ENCODE results near the gene VANGL1. TPM values are rescaled to one million over a fixed set of nuclear protein-coding genes. Genes with fewer than 3 reads are reported as not detected.

Gene VANGL1
- total RNA-seq, 1 donor from 2014 or later: 7.8 TPM

- Mint-ChIP-seq H3K4me3 (no peak overlapping the region), H3K27me3 (no peaks in the 10 kb centered on the region), H3K4me1 (peaks cover 13% of the 10 kb centered on the region), H3K9me3 (no peaks in the 10 kb centered on the region), H3K36me3 (ENCODE audit: low read depth) (peaks cover 33% of the 10 kb centered on the region), H3K27ac (no peak overlapping the region)
- no peak for DNase-seq
- intact Hi-C loops (cut with micrococcal nuclease): no loop called here
Observed at GRCh38 chr1:115665319-115666096, 23.7 kb downstream of the VANGL1 start.

DNA sequence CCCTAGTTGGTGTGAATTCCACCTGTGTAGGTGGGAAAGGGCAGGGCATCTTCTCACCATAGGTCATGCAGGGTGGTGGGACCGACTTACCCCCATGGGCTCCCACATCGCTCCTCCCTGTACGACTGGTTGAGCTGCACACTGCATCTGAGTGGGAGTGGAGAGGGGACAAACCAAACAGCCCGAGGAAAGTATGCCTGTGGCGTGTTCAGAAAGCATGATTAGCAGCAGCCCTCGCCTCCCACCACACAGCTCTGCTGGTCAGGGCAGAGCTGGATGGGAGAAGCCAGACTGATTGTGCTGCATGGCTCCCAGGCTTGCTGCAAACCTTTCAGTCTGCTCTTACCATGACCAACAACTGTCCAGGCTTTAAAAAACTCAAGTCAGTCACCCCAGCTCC is 24.4 kb downstream of the VANGL1 start:
- intact Hi-C loops (cut with micrococcal nuclease): no loop called here
- Mint-ChIP-seq H3K36me3 (ENCODE audit: low read depth) (peaks cover 33% of the 10 kb centered on the region), H3K9me3 (no peaks in the 10 kb centered on the region), H3K27ac (no peak overlapping the region), H3K4me1 (peaks cover 13% of the 10 kb centered on the region), H3K4me3 (no peak overlapping the region), H3K27me3 (no peaks in the 10 kb centered on the region)
- DNase-seq: no peak

GRCh38 chr1:115666702-115667101 is 24.9 kb downstream of the VANGL1 start:
- H3K27ac Mint-ChIP-seq: no peak overlapping the region

GRCh38 chr1:115668579-115668978 is 26.8 kb downstream of the VANGL1 start:
- no peak for DNase-seq
- peaks cover 13% of the 10 kb centered on the region for H3K4me1 Mint-ChIP-seq
- intact Hi-C loops (cut with micrococcal nuclease): no loop called here
- no peak overlapping the region for H3K4me3 Mint-ChIP-seq
- H3K9me3 Mint-ChIP-seq: no peaks in the 10 kb centered on the region
- no peak overlapping the region for H3K27ac Mint-ChIP-seq
- H3K27me3 Mint-ChIP-seq: no peaks in the 10 kb centered on the region
- peaks cover 31% of the 10 kb centered on the region for H3K36me3 Mint-ChIP-seq (ENCODE audit: low read depth)

More at GRCh38 chr1:115666702-115667101, 24.9 kb downstream of the VANGL1 start:
- no peaks in the 10 kb centered on the region for H3K9me3 Mint-ChIP-seq
- DNase-seq: no peak
- H3K36me3 Mint-ChIP-seq (ENCODE audit: low read depth): peaks cover 33% of the 10 kb centered on the region
- H3K27me3 Mint-ChIP-seq: no peaks in the 10 kb centered on the region
- H3K4me3 Mint-ChIP-seq: no peak overlapping the region
- H3K4me1 Mint-ChIP-seq: peaks cover 13% of the 10 kb centered on the region
- intact Hi-C loops (cut with micrococcal nuclease): no loop called here

- Mint-ChIP-seq H3K4me1 (peaks cover 13% of the 10 kb centered on the region), H3K27ac (no peak overlapping the region), H3K36me3 (ENCODE audit: low read depth) (peaks cover 27% of the 10 kb centered on the region), H3K27me3 (no peaks in the 10 kb centered on the region), H3K4me3 (no peak overlapping the region), H3K9me3 (no peaks in the 10 kb centered on the region)
- DNase-seq: no peak
- intact Hi-C loops (cut with micrococcal nuclease): no loop called here
Observed at GRCh38 chr1:115669002-115669673, 27.4 kb downstream of the VANGL1 start.

GRCh38 chr1:115669886-115670285 is 28.1 kb downstream of the VANGL1 start:
- Mint-ChIP-seq H3K36me3 (ENCODE audit: low read depth) (peaks cover 22% of the 10 kb centered on the region), H3K4me3 (no peak overlapping the region), H3K9me3 (no peaks in the 10 kb centered on the region), H3K4me1 (peaks cover 13% of the 10 kb centered on the region), H3K27me3 (no peaks in the 10 kb centered on the region), H3K27ac (no peak overlapping the region)
- intact Hi-C loops (cut with micrococcal nuclease): no loop called here
- DNase-seq: no peak

DNA sequence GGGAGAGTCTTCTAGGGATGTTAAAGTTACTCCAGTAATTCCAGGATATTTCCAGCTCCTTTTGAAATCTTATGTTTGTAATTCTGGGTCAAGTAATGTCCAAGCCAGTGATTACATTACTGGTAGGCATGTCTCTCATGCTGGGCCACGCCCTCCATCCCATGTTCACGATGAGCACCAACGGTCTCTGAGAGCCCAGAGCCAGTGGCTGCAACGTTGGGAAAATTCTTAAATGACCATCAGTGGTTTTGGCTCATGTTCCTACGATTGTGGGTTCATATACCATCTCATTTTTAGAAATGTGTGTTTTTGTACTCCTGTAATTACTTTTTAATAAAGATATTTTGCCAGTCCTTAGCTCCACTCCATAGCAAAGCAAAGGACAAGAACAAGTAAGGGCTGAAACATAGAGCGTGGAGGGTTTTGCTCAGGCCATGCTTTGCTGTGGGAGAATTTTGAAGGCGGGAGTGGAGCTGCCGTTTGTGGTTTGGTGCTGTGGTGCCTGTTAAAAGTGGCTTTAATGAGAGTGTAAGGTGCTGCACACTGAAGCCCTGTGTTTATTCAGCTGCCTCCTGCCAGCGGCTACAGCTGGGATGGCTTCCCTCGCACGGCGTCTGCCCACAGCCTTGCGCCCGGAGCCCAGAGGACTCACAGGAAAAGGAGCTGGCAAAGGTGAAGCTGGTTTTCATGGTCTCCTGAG is 28.9 kb downstream of the VANGL1 start:
- no peak overlapping the region for H3K27ac Mint-ChIP-seq
- peaks cover 13% of the 10 kb centered on the region for H3K4me1 Mint-ChIP-seq
- no peak for DNase-seq
- no peaks in the 10 kb centered on the region for H3K27me3 Mint-ChIP-seq
- H3K9me3 Mint-ChIP-seq: no peaks in the 10 kb centered on the region
- no peak overlapping the region for H3K4me3 Mint-ChIP-seq
- intact Hi-C loops (cut with micrococcal nuclease): no loop called here
- peaks cover 22% of the 10 kb centered on the region for H3K36me3 Mint-ChIP-seq (ENCODE audit: low read depth)

GRCh38 chr1:115671176-115671934 is 29.6 kb downstream of the VANGL1 start:
- no peak for DNase-seq
- H3K4me3 Mint-ChIP-seq: no peak overlapping the region
- peaks cover 15% of the 10 kb centered on the region for H3K36me3 Mint-ChIP-seq (ENCODE audit: low read depth)
- intact Hi-C loops (cut with micrococcal nuclease): no loop called here
- no peak overlapping the region for H3K27ac Mint-ChIP-seq
- H3K9me3 Mint-ChIP-seq: no peaks in the 10 kb centered on the region
- peaks cover 13% of the 10 kb centered on the region for H3K4me1 Mint-ChIP-seq
- H3K27me3 Mint-ChIP-seq: no peaks in the 10 kb centered on the region

DNA sequence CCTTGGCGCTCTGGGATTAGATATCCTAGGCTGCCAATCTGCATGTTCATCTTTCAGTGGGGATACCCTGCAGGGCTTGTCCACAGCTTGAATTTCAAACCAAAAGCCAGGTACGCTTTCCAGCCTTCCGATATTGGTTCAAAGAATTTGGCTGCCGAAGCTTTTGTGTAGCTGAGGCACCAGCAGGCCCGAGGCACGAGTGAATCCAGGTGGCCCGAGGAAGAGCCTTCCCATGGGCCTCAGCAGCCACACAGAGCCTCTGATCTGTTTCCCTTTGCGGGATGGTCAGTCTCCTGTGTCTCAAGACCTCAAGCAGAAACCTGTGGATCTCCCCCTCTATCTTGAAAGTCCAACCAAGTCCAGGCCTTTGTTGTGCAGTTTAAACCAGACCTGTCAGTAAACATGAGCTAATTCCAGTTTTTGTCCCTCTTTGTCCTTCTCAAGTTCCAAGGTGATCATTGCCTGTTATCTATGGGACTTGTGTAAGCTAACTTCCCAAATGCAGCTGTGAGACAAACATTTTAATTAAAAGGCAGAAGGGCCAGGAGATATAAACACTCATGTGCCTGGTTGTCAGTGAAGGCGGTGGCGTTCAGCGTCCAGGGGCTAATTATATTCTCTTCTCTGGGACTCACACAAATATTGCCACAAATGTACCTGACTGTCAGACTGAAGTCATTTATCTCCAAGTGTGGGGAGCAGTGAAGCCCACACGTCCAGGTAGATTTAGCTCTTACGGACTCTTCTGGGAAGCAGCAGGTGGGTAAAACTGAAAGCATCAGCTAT is 30.6 kb downstream of the VANGL1 start:
- no peak overlapping the region for H3K27ac Mint-ChIP-seq
- peaks cover 13% of the 10 kb centered on the region for H3K4me1 Mint-ChIP-seq
- peaks cover 12% of the 10 kb centered on the region for H3K36me3 Mint-ChIP-seq (ENCODE audit: low read depth)
- no peak for DNase-seq
- no peaks in the 10 kb centered on the region for H3K9me3 Mint-ChIP-seq
- no peak overlapping the region for H3K4me3 Mint-ChIP-seq
- H3K27me3 Mint-ChIP-seq: no peaks in the 10 kb centered on the region
- intact Hi-C loops (cut with micrococcal nuclease): no loop called here

DNA sequence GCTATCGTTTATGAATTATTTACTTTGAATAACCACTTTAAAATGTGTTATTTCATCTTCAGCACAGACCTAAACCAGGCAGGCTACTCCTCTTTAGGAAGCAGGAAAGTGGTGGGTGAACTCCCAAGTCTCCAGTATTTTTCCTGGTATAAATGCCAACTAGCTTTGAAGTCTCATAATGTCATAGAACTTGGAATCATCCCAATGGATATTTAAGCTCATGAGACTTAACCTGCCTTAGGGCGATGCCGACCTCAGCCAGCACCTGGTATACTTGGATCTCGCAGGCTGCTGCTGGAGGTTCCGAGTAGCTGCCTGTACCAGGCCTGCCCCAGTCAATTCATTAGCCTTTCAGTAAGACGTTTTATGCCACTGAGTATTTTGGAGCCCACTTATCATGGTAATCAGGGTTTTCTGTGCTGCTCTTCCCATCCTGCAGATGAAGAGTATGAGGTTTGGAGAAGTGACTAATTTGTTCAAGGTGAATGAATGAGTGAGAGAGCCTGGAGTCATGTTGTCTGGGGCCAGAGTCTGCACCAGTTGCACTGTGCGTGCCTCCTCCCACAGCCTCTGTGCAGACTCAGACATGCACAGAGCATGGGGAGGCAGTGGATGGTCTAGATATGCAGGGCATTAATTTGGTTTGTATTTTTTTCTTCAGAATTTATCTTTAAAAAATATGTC is 34.9 kb downstream of the VANGL1 start:
- Mint-ChIP-seq H3K4me3 (no peak overlapping the region), H3K36me3 (ENCODE audit: low read depth) (no peaks in the 10 kb centered on the region), H3K4me1 (no peaks in the 10 kb centered on the region), H3K27me3 (no peaks in the 10 kb centered on the region), H3K27ac (no peak overlapping the region), H3K9me3 (no peaks in the 10 kb centered on the region)
- DNase-seq: no peak
- intact Hi-C loops (cut with micrococcal nuclease): no loop called here

GRCh38 chr1:115677182-115677555 is 35.4 kb downstream of the VANGL1 start:
- Mint-ChIP-seq H3K9me3 (no peaks in the 10 kb centered on the region), H3K36me3 (ENCODE audit: low read depth) (peaks cover 1% of the 10 kb centered on the region), H3K27ac (no peak overlapping the region), H3K4me3 (no peak overlapping the region), H3K4me1 (no peaks in the 10 kb centered on the region), H3K27me3 (no peaks in the 10 kb centered on the region)
- DNase-seq: no peak
- intact Hi-C loops (cut with micrococcal nuclease): no loop called here

DNA sequence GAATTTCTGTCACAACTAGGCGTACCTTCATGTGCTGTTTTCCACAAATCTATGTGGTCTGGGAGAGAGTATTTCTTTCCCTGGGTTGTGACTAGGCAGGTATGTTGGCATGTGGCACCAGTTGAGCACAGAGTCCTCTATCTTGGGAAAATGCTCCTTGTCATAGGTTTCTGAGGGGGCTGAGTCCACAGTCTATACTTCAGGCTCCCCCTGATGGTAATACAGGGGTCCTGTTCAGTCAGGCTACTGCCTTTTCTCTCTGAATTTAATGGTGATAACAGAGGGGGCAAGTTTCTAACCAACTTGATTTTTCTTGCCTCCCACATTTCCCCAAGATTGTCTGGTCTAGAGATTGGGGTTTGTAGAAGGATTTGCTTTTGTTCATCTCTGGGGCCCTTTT is 35.8 kb downstream of the VANGL1 start:
- H3K9me3 Mint-ChIP-seq: no peaks in the 10 kb centered on the region
- H3K27me3 Mint-ChIP-seq: no peaks in the 10 kb centered on the region
- H3K27ac Mint-ChIP-seq: no peak overlapping the region
- H3K36me3 Mint-ChIP-seq (ENCODE audit: low read depth): peaks cover 1% of the 10 kb centered on the region
- intact Hi-C loops (cut with micrococcal nuclease): no loop called here
- H3K4me3 Mint-ChIP-seq: no peak overlapping the region
- peaks cover 2% of the 10 kb centered on the region for H3K4me1 Mint-ChIP-seq
- no peak for DNase-seq

DNA sequence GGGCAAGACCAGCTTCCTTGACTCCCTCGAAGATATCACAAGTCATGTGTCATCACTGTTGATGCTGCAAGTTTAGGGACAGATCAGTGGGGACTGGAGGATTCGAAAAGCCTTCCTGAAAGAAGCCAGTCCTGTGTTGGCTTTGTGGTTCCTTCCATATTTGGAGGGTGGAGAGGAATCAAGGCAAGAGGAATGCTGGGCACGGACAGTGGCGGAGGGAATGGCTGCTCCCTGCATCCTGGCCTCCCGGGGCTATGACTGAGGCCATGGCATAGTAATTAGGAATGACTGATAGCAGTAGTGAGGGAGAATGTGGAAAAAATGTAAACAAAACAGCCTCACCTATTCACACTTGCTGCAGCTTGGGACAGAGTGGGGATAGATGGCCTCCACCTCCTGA is 36.4 kb downstream of the VANGL1 start:
- no peak overlapping the region for H3K4me3 Mint-ChIP-seq
- peaks cover 1% of the 10 kb centered on the region for H3K36me3 Mint-ChIP-seq (ENCODE audit: low read depth)
- no peak overlapping the region for H3K27ac Mint-ChIP-seq
- peaks cover 7% of the 10 kb centered on the region for H3K4me1 Mint-ChIP-seq
- H3K9me3 Mint-ChIP-seq: no peaks in the 10 kb centered on the region
- no peak for DNase-seq
- intact Hi-C loops (cut with micrococcal nuclease): no loop called here
- H3K27me3 Mint-ChIP-seq: no peaks in the 10 kb centered on the region
